Stimulated activated CD8-positive, alpha-beta memory T cell treated with anti-CD3 and anti-CD28 coated beads, Interleukin-4, amount 100 ng/mL, for 4 hours (primary cell): ENCODE measurements around the gene PREX1.
"Not testable (repeated sequence)": the region's sequence is repeated elsewhere in the genome, so short reads cannot be mapped to it uniquely, and the experiment has no call there.

Experiments
- DNase-seq, 2 donors: peaks; one replicate each; pipeline ENCODE4 v3.0.0-alpha.2; 2020; ENCODE audit warnings: low read depth in 2 of 2, low spot score in 1 of 2

PREX1 gene

DNA sequence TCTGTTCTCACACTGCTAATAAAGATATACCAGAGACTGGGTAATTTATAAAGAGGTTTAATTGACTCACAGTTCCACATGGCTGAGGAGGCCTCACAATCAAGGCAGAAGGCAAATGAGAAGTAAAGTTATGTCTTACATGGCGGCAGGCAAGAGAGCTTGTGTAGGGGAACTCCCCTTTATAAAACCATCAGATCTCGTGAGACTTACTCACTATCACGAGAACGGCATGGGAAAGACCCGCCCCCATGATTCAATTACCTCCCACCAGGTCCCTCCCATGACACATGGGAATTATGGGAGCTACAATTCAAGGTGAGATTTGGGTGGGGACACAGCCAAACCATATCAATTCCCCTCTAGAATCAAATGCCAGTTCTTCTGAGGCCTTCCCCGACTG, 71.0 kb downstream of the PREX1 start:
- not testable (repeated sequence) for DNase-seq

GRCh38 chr20:48754292-48754691, 73.5 kb downstream of the PREX1 start:
- DNase-seq, result no peak

DNA sequence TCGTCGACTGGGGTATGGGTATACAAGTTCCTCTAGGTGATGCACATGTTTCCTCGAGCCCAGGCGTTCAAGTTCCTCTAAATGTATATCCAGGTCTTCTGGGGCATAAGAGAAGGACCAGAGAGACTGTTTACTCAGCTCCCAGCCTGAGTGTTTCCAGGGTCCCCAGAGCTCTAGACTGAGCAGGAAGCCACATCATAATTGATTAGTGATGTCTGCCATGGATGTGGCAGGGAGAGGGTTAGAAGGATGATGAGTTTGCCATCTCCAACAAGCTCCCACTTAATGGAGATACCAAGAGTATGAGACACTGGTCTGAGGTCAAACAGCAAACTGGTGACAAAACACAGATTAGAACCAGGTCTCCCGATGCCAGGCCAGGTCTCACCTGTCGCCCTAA, 74.8 kb downstream of the PREX1 start:
- no peak for DNase-seq

GRCh38 chr20:48751871-48752270, 75.9 kb downstream of the PREX1 start:
- no peak for DNase-seq

DNA sequence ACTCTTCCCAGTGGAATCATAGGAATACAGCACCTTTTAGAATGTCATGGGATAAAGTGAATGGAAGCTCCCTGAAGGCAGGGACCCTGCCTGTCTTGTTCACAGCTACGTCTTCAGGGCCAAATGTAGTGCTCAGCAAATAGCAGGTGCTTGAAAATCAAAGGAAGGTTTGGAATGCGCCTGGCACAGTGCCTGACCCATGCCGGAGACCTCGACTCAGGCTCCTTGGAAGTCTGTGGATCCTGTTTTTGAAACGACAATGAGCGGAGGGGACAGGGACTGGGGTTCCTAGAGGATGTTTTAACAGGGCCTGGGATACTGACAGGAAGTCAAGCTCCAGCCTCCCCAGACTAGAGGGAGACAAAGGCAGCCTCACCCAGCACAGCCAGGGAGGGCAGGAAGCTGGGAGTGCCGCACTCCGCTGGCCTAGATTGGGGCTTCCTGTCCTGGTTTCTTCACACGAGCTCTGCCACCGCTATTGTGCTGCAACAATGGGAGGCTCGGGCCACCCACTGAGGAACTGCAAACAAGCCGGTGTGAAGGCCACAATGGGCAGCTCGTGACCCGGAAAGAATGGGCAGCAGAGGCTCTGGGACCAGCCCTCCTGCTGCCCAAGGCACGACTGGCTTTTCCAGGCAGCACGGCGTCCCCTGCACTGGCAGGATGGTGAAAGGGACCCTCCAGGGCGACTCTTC, 76.7 kb downstream of the PREX1 start:
- DNase-seq, result no peak

GRCh38 chr20:48750376-48750775, 77.4 kb downstream of the PREX1 start:
- no peak for DNase-seq

DNA sequence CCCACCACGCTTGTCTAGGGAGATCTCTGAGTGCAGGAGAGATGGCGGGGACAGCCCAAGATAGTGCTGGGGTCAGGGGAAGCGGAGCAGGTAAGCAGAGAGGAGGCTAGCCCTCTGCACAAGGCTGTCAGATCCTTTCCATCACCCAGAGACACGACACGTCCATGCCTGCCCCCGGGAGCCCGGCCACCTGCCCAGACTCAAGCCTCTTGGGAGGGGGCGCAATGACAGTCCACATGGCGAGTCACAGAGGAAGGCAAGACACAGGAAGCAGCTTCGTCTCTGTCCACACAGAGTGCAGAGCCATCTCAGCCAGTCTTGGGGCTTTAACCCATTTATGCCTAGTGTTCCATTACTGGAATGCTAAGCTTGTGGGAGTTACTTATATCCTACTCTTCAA, 78.4 kb downstream of the PREX1 start:
- DNase-seq, result no peak

DNA sequence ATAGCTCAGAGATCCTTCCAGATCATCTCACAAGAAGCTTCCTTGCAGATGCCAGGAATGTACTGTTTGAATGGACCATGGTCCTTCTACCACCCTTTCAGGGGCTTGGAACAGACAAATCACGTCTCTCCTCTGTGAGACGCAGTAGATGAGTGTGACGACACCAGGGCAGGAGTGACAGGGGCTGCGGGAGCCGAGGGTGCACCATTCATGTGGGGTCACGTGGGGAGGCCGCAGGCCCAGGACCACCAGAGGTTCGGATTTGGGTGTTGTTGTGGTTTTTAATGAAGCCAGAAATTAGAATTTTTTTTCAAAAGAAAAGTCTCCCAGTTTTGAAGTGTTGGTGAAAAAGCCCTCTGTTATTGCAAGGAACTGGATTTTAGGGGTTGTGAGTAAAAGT, 79.2 kb downstream of the PREX1 start:
- no peak for DNase-seq

DNA sequence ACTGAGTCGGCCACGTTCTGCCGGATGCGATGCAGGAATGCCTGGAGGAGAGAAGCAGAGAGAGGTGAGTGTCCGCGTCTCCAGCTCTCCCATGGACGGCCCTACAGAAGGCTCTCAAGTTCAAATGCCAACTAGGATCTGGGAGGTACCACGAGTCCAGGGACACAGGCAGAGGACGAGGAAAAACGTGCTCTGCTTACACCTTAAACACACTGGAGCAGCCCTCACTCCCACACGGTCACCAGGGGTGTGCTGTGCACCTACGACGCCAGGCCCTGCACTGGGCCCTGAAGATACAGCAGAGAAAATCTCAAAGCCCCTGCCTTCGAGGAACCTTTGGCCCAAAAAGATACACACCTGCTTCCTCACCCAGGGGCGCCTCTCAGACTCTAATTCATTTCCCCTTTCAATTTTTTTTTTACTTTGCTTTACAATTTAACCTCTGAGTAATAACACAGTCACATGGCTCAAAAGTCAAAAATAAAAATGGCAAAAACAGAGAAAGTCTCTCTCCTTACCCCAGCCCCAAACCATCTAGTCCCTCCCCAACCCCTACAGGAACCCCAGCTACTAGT, 79.9 kb downstream of the PREX1 start:
- no peak for DNase-seq

GRCh38 chr20:48745330-48745729, 82.5 kb downstream of the PREX1 start:
- DNase-seq, result no peak

DNA sequence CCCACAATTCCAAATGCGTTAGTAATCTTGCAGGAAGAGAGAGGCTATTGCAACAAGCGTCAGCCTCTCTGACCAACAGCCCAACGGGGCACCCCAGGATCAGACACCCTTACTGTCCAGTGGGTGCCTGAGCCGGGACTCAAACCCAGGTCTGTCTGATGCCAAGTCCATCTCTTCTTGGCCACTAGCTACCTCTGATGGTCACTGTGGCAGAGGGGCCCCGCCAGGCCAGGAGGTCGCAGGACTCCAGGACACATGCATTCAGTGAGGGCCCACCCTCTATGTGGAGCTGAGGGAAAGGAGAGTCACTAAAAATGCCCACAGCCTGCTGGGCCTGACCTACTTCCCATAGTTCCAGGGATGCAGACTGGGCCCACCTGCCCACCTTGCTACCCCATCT, 83.3 kb downstream of the PREX1 start:
- no peak for DNase-seq

DNA sequence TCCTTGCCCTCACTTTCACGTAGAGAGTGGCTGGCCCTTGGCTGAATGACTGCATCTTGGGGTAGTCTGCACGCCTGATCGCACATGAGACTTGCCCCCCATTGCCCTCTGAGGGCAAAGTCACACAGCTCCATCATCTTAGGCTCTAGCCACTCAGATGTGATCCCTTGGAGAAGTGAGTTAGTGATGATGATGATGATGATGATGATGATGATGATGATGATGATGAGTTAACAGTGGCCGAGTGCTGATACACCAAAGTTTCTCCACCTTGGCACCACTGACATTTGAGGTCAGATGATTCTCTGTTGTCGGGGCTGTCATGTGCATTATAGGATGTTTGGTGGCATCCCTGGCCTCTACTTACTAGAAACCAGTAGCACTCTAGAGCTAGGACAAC, 84.0 kb downstream of the PREX1 start:
- no peak for DNase-seq

DNA sequence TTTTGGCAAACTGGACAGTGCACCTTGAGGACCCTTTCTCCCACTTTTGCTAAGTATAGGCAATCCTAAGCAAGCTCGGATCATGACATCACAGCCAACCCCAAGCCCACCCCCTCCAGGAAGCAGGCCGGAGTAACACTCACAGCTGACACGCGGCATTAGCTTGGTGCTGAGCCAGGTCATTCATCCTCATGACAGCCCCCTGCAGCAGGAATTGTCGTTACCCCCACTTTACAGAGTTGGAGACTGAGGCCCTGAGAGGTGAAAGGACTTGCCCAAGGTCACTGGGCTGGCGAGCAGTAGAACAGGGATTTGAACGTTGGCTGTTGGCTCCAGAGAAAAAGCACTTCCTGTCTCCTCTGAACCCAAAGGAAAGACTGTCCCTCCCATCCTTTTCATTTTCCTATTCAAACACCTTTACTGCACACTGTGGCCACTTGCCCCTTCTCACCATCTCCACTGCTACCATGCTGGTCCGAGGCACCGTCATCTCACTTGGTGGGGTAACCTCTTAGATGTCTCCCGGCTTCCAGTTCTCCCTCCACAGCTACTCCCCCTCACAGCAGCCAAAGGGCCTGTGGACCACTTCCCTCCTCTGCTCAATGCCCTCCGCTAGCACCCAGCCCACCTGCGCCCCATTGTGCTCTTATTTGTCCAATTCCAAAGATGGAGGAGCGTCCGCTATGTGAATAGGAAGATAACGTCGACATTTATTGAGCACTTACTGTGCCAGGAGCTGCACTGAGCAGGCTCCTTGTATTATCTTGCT, 84.7 kb downstream of the PREX1 start:
- no peak for DNase-seq

- DNase-seq, result no peak
These were observed 85.6 kb downstream of the PREX1 start for GRCh38 chr20:48742233-48742632.

GRCh38 chr20:48741669-48742068, 86.1 kb downstream of the PREX1 start:
- no peak for DNase-seq

GRCh38 chr20:48740712-48741111, 87.1 kb downstream of the PREX1 start:
- DNase-seq, result no peak

DNA sequence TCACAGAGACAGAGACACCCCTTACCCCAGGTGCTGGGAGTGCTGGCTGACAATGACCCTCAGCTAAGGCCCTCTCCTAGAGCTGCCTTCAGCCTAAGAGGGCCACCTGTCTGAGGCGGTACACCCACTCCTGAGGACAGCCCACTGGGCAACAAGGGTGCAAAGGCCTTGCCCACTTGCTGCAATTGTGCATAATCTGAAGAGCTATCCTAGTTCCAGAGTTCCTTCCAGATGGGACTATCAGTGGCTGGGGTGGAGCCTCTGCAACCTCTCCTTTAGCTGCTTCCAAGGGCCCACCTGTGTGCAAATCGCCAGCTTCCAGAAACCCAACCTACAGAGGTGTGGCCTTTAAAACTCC, 87.5 kb downstream of the PREX1 start:
- DNase-seq, result no peak

DNA sequence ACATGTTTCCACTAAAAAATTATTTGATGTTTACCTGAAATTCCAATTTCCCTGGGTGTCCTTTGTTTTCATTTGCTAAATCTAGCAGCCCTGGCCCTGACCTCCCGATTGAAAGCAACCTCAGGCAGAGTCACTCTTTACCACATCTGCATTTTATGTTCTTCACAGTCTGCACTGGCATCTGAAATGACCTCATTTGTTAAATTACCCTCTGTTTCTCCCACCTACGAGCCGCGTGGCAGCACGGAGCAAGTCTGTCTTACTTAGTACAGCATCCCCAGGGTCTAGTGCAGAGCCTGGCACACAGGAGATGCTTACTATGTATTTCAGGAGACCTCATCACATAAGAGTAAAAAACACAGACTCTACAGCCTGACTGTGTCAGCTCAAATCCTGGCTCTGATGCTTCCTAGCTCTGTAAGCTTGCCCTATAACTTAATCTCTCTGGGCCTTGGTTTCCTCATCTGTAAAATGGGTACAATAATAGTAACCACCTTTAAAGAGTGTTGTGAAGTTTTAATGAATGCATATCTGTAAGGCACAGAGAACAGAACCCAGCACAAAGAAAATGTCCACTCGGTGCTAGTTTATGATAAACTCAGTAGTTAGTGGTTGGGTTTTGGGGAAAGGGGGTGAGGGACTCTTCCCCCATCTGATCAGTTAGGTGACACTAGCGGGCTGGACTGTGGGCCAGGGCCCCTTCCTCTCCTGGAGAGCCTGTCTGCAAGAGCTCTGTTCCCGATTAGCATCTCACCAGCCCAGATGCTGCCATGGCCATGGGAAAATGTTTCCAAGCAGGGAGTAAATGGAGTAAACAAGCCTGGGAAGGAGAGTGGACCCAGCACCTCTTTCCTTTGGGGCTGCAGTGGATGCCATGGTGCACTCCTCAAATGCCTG, 88.2 kb downstream of the PREX1 start:
- DNase-seq, result no peak

- no peak for DNase-seq
These were observed 89.1 kb downstream of the PREX1 start for GRCh38 chr20:48738399-48739304.

DNA sequence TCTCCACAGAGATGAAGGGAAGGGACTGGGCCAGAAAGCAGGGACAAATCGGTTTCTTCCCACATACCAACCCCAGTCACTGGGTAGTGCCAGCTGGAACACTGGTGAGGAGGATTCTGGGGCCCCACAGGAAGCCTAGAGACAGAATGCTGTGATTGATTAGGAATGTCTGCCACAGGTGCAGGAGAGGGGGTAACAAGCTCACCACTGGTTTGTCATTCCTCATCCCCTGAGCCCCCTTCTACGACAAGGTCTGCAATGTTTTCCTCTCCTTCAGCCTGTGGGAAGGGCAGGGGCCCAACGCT, 89.8 kb downstream of the PREX1 start:
- no peak for DNase-seq
